Measurements from ENCODE around the gene PHC2.

Gene PHC2

GRCh38 chr1:33361532-33362235, 69.2 kb downstream of the PHC2 start:
- DNase-seq: no peak

GRCh38 chr1:33360367-33360766, 70.5 kb downstream of the PHC2 start:
- H3K9me3 ChIP-seq (ENCODE audit: insufficient read depth, low read depth, low read length): no peaks in the 10 kb centered on the region
- peak in 1 of 2 donors; percentile 37 for DNase-seq
- no peak overlapping the region for H3K18ac ChIP-seq (ENCODE audit: low read length)
- H3K4me1 ChIP-seq (ENCODE audit: control insufficient read depth in 1 of 2, insufficient read depth in 2 of 2, low read length in 2 of 2): peaks cover 17 to 28% of the 10 kb centered on the region in 2 experiments
- H3K14ac ChIP-seq (ENCODE audit: low read length): no peak overlapping the region
- no peak overlapping the region for H4K91ac ChIP-seq (ENCODE audit: low read depth, low read length)
- H2BK12ac ChIP-seq (ENCODE audit: low read length): no peak overlapping the region
- peaks cover 6% of the 10 kb centered on the region for H3K79me2 ChIP-seq (ENCODE audit: control insufficient read depth, insufficient read depth, low read length, poor library complexity)
- no peaks in the 10 kb centered on the region for H3K27me3 ChIP-seq (ENCODE audit: insufficient read depth, low read length)
- no peak overlapping the region for H2AK5ac ChIP-seq (ENCODE audit: low read length)
- H3K79me1 ChIP-seq (ENCODE audit: low read length): peaks cover 18% of the 10 kb centered on the region
- no peak overlapping the region for H2BK5ac ChIP-seq (ENCODE audit: low read depth, low read length, poor library complexity)
- no peak overlapping the region for H3K4me2 ChIP-seq (ENCODE audit: low read length)
- no peaks in the 10 kb centered on the region for H3K36me3 ChIP-seq (ENCODE audit: control insufficient read depth in 1 of 2, insufficient read depth in 2 of 2, low read length in 2 of 2)
- H2AFZ ChIP-seq (ENCODE audit: insufficient read depth, low read length, poor library complexity): no peak overlapping the region
- H3K4ac ChIP-seq (ENCODE audit: low read depth, low read length): no peak overlapping the region
- H4K12ac ChIP-seq (ENCODE audit: low read depth, low read length): no peak overlapping the region
- no peak overlapping the region for H3K27ac ChIP-seq (ENCODE audit: low read depth, low read length)
- no peak overlapping the region for H3K4me3 ChIP-seq (ENCODE audit: low read depth, low read length)
- no peak overlapping the region for H4K8ac ChIP-seq (ENCODE audit: low read depth, low read length)
- no peak overlapping the region for H3K23ac ChIP-seq (ENCODE audit: low read length)
- H2BK120ac ChIP-seq (ENCODE audit: insufficient read depth, low read length, poor library complexity): no peak overlapping the region
- WGBS (ENCODE audit: extremely low coverage, insufficient coverage, insufficient read length): no CpG with 5 or more reads among the region's 1 CpG
- no peak overlapping the region for H3K9ac ChIP-seq (ENCODE audit: low read length)

More at GRCh38 chr1:33361532-33362235, 69.2 kb downstream of the PHC2 start:
- WGBS (ENCODE audit: extremely low coverage, insufficient coverage, insufficient read length): no CpG with 5 or more reads among the region's 11 CpGs
- Histone ChIP-seq H2AK5ac (ENCODE audit: low read length) (no peak overlapping the region), H3K27ac (ENCODE audit: low read depth, low read length) (no peak overlapping the region), H4K91ac (ENCODE audit: low read depth, low read length) (no peak overlapping the region), H3K18ac (ENCODE audit: low read length) (no peak overlapping the region), H2BK12ac (ENCODE audit: low read length) (no peak overlapping the region), H3K79me1 (ENCODE audit: low read length) (peaks cover 18% of the 10 kb centered on the region), H3K9ac (ENCODE audit: low read length) (no peak overlapping the region), H3K27me3 (ENCODE audit: insufficient read depth, low read length) (no peaks in the 10 kb centered on the region), H2AFZ (ENCODE audit: insufficient read depth, low read length, poor library complexity) (no peak overlapping the region), H3K4me1 (ENCODE audit: control insufficient read depth in 1 of 2, insufficient read depth in 2 of 2, low read length in 2 of 2) (peaks cover 21 to 39% of the 10 kb centered on the region in 2 experiments), H3K79me2 (ENCODE audit: control insufficient read depth, insufficient read depth, low read length, poor library complexity) (peaks cover 6% of the 10 kb centered on the region), H2BK5ac (ENCODE audit: low read depth, low read length, poor library complexity) (no peak overlapping the region), H3K14ac (ENCODE audit: low read length) (no peak overlapping the region), H3K4ac (ENCODE audit: low read depth, low read length) (no peak overlapping the region), H3K9me3 (ENCODE audit: insufficient read depth, low read depth, low read length) (no peaks in the 10 kb centered on the region), H3K36me3 (ENCODE audit: control insufficient read depth in 1 of 2, insufficient read depth in 2 of 2, low read length in 2 of 2) (no peaks in the 10 kb centered on the region), H3K23ac (ENCODE audit: low read length) (no peak overlapping the region), H2BK120ac (ENCODE audit: insufficient read depth, low read length, poor library complexity) (no peak overlapping the region), H3K4me2 (ENCODE audit: low read length) (no peak overlapping the region), H4K12ac (ENCODE audit: low read depth, low read length) (no peak overlapping the region), H3K4me3 (ENCODE audit: low read depth, low read length) (no peak overlapping the region), H4K8ac (ENCODE audit: low read depth, low read length) (no peak overlapping the region)

DNA sequence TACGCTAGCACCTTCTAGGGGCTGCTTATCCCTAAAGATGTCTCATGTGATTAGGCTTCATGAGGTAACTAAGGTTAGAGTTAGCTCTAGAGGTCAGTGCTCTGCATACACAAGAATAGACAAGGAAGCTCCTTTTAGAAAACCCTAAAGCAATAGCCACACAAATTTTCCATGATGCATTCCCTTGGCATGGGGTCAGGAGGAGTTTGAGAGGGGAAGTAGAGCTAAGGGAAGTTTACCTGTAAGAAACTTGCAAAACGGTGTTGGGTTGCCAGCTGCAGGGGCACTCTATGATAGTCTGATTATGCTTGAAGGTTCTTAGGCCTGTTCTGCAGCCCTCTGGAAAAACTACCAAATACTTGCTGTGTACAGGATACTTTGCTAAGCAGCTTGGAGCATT, 71.0 kb downstream of the PHC2 start:
- H3K4ac ChIP-seq (ENCODE audit: low read depth, low read length): no peak overlapping the region
- H3K79me2 ChIP-seq (ENCODE audit: control insufficient read depth, insufficient read depth, low read length, poor library complexity): peaks cover 6% of the 10 kb centered on the region
- no peak overlapping the region for H2BK5ac ChIP-seq (ENCODE audit: low read depth, low read length, poor library complexity)
- H2AK5ac ChIP-seq (ENCODE audit: low read length): no peak overlapping the region
- no peak overlapping the region for H2BK120ac ChIP-seq (ENCODE audit: insufficient read depth, low read length, poor library complexity)
- no peak overlapping the region for H3K23ac ChIP-seq (ENCODE audit: low read length)
- no peaks in the 10 kb centered on the region for H3K27me3 ChIP-seq (ENCODE audit: insufficient read depth, low read length)
- peaks cover 13% of the 10 kb centered on the region for H3K79me1 ChIP-seq (ENCODE audit: low read length)
- H3K36me3 ChIP-seq (ENCODE audit: control insufficient read depth in 1 of 2, insufficient read depth in 2 of 2, low read length in 2 of 2): no peaks in the 10 kb centered on the region
- no peak overlapping the region for H2AFZ ChIP-seq (ENCODE audit: insufficient read depth, low read length, poor library complexity)
- H3K27ac ChIP-seq (ENCODE audit: low read depth, low read length): no peak overlapping the region
- H3K4me2 ChIP-seq (ENCODE audit: low read length): no peak overlapping the region
- no peak overlapping the region for H3K4me3 ChIP-seq (ENCODE audit: low read depth, low read length)
- no peak overlapping the region for H3K18ac ChIP-seq (ENCODE audit: low read length)
- no CpG with 5 or more reads among the region's 2 CpGs for WGBS (ENCODE audit: extremely low coverage, insufficient coverage, insufficient read length)
- H4K12ac ChIP-seq (ENCODE audit: low read depth, low read length): no peak overlapping the region
- no peak overlapping the region for H2BK12ac ChIP-seq (ENCODE audit: low read length)
- H3K14ac ChIP-seq (ENCODE audit: low read length): no peak overlapping the region
- H3K9me3 ChIP-seq (ENCODE audit: insufficient read depth, low read depth, low read length): no peaks in the 10 kb centered on the region
- H4K8ac ChIP-seq (ENCODE audit: low read depth, low read length): no peak overlapping the region
- H3K4me1 ChIP-seq (ENCODE audit: control insufficient read depth in 1 of 2, insufficient read depth in 2 of 2, low read length in 2 of 2): peaks cover 13 to 24% of the 10 kb centered on the region in 2 experiments
- H4K91ac ChIP-seq (ENCODE audit: low read depth, low read length): no peak overlapping the region
- DNase-seq: peak in 1 of 2 donors; percentile 56
- no peak overlapping the region for H3K9ac ChIP-seq (ENCODE audit: low read length)

DNA sequence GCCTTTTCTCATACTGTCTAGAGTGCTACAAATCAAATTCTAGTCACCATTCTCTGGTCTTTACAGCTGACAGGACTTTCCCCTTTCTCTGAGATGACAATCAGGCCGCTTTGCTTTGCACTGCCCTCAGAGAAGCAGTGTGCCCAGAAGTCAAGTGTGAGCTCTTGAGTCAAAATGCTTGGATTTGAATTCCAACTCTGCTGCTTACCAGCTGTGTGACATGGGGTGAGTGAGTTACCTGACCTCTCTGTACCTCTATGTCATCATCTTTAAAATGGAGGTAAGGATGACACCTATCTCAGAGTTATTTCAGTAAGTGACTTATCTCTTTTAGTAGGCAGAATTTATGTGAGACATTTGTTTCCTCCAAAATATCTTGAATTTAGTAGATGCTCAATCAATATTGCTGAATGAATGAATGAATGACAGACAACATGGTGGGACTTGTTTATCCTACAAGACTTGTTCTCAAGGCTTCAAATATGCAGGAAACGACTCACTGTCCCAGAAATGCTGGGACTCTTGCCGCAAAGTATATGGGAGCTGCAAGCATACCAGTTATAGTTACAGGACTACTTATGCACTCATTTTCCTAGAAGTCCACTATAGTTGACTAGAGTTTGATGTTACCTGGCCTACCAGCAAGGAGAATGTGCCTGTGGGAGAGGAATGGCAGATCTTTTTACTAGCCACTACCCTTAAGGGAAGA, 71.9 kb downstream of the PHC2 start:
- H2BK120ac ChIP-seq (ENCODE audit: insufficient read depth, low read length, poor library complexity): no peak overlapping the region
- H2AK5ac ChIP-seq (ENCODE audit: low read length): no peak overlapping the region
- H3K4me1 ChIP-seq (ENCODE audit: control insufficient read depth in 1 of 2, insufficient read depth in 2 of 2, low read length in 2 of 2): peaks cover 5 to 15% of the 10 kb centered on the region in 2 experiments
- DNase-seq: no peak
- H3K23ac ChIP-seq (ENCODE audit: low read length): no peak overlapping the region
- no peak overlapping the region for H3K4me3 ChIP-seq (ENCODE audit: low read depth, low read length)
- H3K79me1 ChIP-seq (ENCODE audit: low read length): peaks cover 6% of the 10 kb centered on the region
- no peak overlapping the region for H3K4ac ChIP-seq (ENCODE audit: low read depth, low read length)
- H3K36me3 ChIP-seq (ENCODE audit: control insufficient read depth in 1 of 2, insufficient read depth in 2 of 2, low read length in 2 of 2): peaks cover 0 to 4% of the 10 kb centered on the region in 2 experiments
- H3K4me2 ChIP-seq (ENCODE audit: low read length): no peak overlapping the region
- H4K12ac ChIP-seq (ENCODE audit: low read depth, low read length): no peak overlapping the region
- no CpG with 5 or more reads among the region's 3 CpGs for WGBS (ENCODE audit: extremely low coverage, insufficient coverage, insufficient read length)
- H3K27me3 ChIP-seq (ENCODE audit: insufficient read depth, low read length): no peaks in the 10 kb centered on the region
- H3K9ac ChIP-seq (ENCODE audit: low read length): no peak overlapping the region
- no peak overlapping the region for H2BK12ac ChIP-seq (ENCODE audit: low read length)
- H4K91ac ChIP-seq (ENCODE audit: low read depth, low read length): no peak overlapping the region
- H2BK5ac ChIP-seq (ENCODE audit: low read depth, low read length, poor library complexity): no peak overlapping the region
- H3K79me2 ChIP-seq (ENCODE audit: control insufficient read depth, insufficient read depth, low read length, poor library complexity): peaks cover 4% of the 10 kb centered on the region
- no peak overlapping the region for H4K8ac ChIP-seq (ENCODE audit: low read depth, low read length)
- no peak overlapping the region for H3K14ac ChIP-seq (ENCODE audit: low read length)
- no peaks in the 10 kb centered on the region for H3K9me3 ChIP-seq (ENCODE audit: insufficient read depth, low read depth, low read length)
- no peak overlapping the region for H2AFZ ChIP-seq (ENCODE audit: insufficient read depth, low read length, poor library complexity)
- H3K18ac ChIP-seq (ENCODE audit: low read length): no peak overlapping the region
- no peak overlapping the region for H3K27ac ChIP-seq (ENCODE audit: low read depth, low read length)

Measured in trophoblast cell (in vitro differentiated cells and primary cell).